Adrenal gland (tissue), 12 donors: ENCODE data around the gene KIF5C. TPM values are rescaled to one million over a fixed set of nuclear protein-coding genes. Genes with fewer than 3 reads are reported as not detected.
A peak's percentile ranks its signal among the peaks of the same experiment; 100 is the strongest.

Source experiments
- DNase-seq, 7 donors: peaks; one replicate each; pipeline ENCODE4 v3.0.0-alpha.2; 2019 to 2020
- H3K27ac ChIP-seq, 5 donors: fragments of 200-600 bp; sonication (generic) in 4 of 5; 1 replicate in 3 of 5; 2 replicates in 2 of 5; pipeline versions ENCODE4 v1.5.1 to v1.8.0; 2016 to 2020; ENCODE audit warnings: mild to moderate bottlenecking in 1 of 5
- H3K27me3 ChIP-seq: fragments of 200-600 bp; 2 replicates; pipeline ENCODE4 v1.8.0; 2021
- H3K36me3 ChIP-seq, 2 donors: fragments of 200-600 bp; replicated peaks in 1 of 2; 1 replicate in 1 of 2; 2 replicates in 1 of 2; pipeline versions ENCODE4 v1.5.1 to v1.8.0; 2018 to 2022
- H3K4me1 ChIP-seq, 2 donors: fragments of 200-600 bp; replicated peaks in 1 of 2; 1 replicate in 1 of 2; 2 replicates in 1 of 2; pipeline versions ENCODE4 v1.5.1 to v1.8.0; 2018 to 2021
- H3K4me3 ChIP-seq, 4 donors: fragments of 200-600 bp; sonication (generic) in 3 of 4; one replicate each; pipeline ENCODE4 v1.5.1; 2016 to 2018
- H3K9me3 ChIP-seq, 3 donors: fragments of 200-600 bp; sonication (generic) in 1 of 3; replicated peaks in 1 of 3; 1 replicate in 2 of 3; 2 replicates in 1 of 3; pipeline versions ENCODE4 v1.5.1 to v1.8.0; 2016 to 2021
- POLR2A ChIP-seq, 2 donors: fragments of 450-650 bp; IDR thresholded peaks; one replicate each; pipeline ENCODE4 v1.6.1; 2017; ENCODE audit warnings: antibody characterized with exemption in 2 of 2, mild to moderate bottlenecking in 2 of 2, moderate library complexity in 1 of 2
- WGBS, 4 donors: extraction: QIAGEN DNeasy Blood & Tissue Kit in 2 of 4; methylation state at CpG; one replicate each; pipeline versions ENCODE4 v1.1.5 to v1.1.7; 2013 to 2017; 5-methylcytosine and 5-hydroxymethylcytosine counted together
- intact Hi-C, 2 donors: fragments of 100-400 bp; cut with DNase I; formaldehyde crosslinking; loops; one replicate each; pipeline versions ENCODE4 v1.14.1 to v1.15.0; 2022 to 2023
- polyA plus RNA-seq, 3 donors: library from polyadenylated mRNA; stranded (reverse); fragments of 200-250 nt in 2 of 3; fragments of 350-450 nt in 1 of 3; fragmentation: Illumina TruSeq in 1 of 3; extraction: RNeasy Lipid Tissue Mini Kit (QIAGEN cat#74804) in 1 of 3; gene quantifications; one replicate each; pipeline ENCODE4 v1.2.3, GENCODE V29; 2013 to 2014
- total RNA-seq, 9 donors: library from RNA; depleted of rRNA in 4 of 9; stranded (reverse); fragments of >200 nt in 4 of 9; fragments of 120-200 nt in 1 of 9; fragmentation: NEBNext Ultra II Directional in 1 of 9; extraction: Animal tissue kit (Norgen Biotek cat#: 25700) in 1 of 9; gene quantifications; one replicate each; pipeline versions ENCODE4 v1.1.0 to v1.2.4, GENCODE V29; 2013 to 2023
- TF ChIP-seq, protein P1 (sequence below), 6 experiments: fragments of 450-650 bp in 4 of 6; fragments of 200-600 bp in 2 of 6; sonication (generic) in 1 of 6; IDR thresholded peaks; 1 replicate in 5 of 6; 2 replicates in 1 of 6; pipeline versions ENCODE4 v1.5.1 to v1.8.0; 2016 to 2021; ENCODE audit warnings: antibody characterized with exemption in 6 of 6, mild to moderate bottlenecking in 2 of 6, moderate library complexity in 1 of 6
- donor health status: healthy with polysubstance abuse.
- donor health status: Bipolar disorder and iron deficiency.
- donor health status: DM: yes; HTN: yes; CAD: no.
- donor health status: DM: no; HTN: no; CAD: no.
- donor health status: DM: no; HTN: no; CAD: no.
- donor health status: DM: yes; HTN: yes; CAD: no.

The KIF5C gene
- total and polyA plus RNA-seq, 12 donors: 9.1 to 62.1 (median 19.3) TPM

DNA sequence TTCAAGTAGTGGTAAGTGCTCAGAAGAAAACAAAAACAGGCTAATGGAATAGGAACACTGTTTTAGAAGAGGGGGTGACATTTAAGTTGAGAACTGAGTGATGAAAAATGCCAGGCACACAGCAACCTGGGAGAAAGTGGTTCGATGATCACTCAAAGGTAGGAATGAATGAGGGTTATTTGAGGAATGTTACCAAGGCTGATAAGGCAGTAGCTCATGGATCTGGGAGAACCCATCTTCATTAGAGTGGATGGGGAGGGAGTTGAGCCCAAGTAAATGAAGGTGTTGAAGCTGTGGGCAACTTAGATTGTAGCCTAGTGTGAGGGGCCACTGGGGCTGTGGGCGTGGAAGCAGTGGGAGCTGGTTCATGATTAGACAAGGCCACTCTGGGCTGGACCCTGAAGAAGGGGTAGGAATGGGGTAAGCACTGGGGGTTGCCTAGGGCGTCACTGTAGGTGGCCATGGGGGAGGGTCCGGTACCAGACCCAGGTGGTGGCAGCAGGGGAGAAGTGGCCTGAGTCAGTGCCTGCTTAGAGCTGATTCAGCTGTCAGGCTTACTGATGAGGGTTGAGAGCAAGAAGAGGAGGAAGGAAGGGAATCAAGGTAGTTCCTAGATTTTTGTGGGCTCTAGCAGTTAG is 141.0 kb downstream of the KIF5C start:
- intact Hi-C loops: loop anchor here (5.0 to 10.0 kb wide), 3 partner anchors 299 to 546 kb away; no protein-coding TSS in a partner anchor
- H3K27me3 ChIP-seq: no peaks in the 10 kb centered on the region
- H3K27ac ChIP-seq: no peak overlapping the region
- WGBS, 4 donors: 93 to 96% (median 95%) methylated on average over 3 to 4 of the region's 4 CpGs
- H3K36me3 ChIP-seq: no peaks in the 10 kb centered on the region
- peaks cover 0 to 6% of the 10 kb centered on the region in 2 donors for H3K4me1 ChIP-seq
- no peak for DNase-seq
- no peaks in the 10 kb centered on the region for H3K9me3 ChIP-seq
- no peak overlapping the region for H3K4me3 ChIP-seq
- TF ChIP-seq, protein P1, sequence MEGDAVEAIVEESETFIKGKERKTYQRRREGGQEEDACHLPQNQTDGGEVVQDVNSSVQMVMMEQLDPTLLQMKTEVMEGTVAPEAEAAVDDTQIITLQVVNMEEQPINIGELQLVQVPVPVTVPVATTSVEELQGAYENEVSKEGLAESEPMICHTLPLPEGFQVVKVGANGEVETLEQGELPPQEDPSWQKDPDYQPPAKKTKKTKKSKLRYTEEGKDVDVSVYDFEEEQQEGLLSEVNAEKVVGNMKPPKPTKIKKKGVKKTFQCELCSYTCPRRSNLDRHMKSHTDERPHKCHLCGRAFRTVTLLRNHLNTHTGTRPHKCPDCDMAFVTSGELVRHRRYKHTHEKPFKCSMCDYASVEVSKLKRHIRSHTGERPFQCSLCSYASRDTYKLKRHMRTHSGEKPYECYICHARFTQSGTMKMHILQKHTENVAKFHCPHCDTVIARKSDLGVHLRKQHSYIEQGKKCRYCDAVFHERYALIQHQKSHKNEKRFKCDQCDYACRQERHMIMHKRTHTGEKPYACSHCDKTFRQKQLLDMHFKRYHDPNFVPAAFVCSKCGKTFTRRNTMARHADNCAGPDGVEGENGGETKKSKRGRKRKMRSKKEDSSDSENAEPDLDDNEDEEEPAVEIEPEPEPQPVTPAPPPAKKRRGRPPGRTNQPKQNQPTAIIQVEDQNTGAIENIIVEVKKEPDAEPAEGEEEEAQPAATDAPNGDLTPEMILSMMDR (IDR thresholded peaks at IDR 0.05): no peak
- no peak for TF ChIP-seq POLR2A (IDR thresholded peaks at IDR 0.05)

DNA sequence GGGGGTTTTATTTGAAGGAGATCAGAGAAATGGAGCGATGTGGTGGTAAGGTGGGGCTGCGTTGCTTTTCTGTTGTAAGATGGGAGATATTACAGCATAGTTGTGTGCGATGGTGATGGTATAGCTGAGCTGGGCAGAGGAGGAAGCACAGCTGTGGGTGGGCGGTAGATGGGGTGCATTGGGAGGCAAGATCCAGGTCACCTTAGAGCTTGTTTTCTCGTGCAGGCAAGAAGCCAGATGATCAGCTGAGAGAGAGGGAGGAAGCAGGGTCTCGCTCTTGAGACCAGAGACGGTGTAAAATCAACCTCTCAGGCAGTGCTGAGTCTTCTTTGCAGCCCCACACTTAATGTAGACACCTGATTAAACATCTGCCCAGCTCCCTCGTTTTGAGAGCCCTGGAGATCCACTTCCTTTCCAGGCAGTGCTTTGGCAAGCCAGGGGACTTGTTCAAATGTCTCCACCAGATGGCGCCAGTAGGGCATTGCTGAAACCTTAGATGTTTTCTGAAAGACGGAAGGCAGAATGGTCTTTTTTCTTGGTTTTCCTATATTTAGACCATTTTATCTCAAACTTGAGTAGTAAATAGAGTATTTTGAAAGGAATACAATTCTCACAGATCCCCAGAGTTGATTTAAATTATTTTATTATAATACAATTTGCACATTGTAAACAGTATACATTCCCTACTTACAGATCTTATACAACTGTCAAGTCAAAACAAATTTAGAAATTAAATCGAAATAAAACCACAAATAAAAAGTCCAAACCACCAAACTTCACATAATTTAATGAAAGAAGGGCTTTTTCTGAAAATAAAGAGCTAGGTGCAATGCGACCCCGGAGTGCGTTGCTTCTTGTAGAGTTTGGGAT is 142.3 kb downstream of the KIF5C start:
- H3K27ac ChIP-seq: no peak overlapping the region
- peaks cover 0 to 6% of the 10 kb centered on the region in 2 donors for H3K4me1 ChIP-seq
- H3K36me3 ChIP-seq: no peaks in the 10 kb centered on the region
- WGBS, 4 donors: 51 to 52% (median 51%) methylated on average over 14 of the region's 14 CpGs
- no peaks in the 10 kb centered on the region for H3K27me3 ChIP-seq
- no peaks in the 10 kb centered on the region for H3K9me3 ChIP-seq
- intact Hi-C loops: loop anchor here (5.0 to 10.0 kb wide), 3 partner anchors 297 to 545 kb away; no protein-coding TSS in a partner anchor
- DNase-seq: peak; percentile 73 to 93 (median 81)
- TF ChIP-seq, protein P1 (IDR thresholded peaks at IDR 0.05): peak; percentile 67 to 93 (median 80)
- TF ChIP-seq POLR2A (IDR thresholded peaks at IDR 0.05): no peak
- H3K4me3 ChIP-seq: no peak overlapping the region

DNA sequence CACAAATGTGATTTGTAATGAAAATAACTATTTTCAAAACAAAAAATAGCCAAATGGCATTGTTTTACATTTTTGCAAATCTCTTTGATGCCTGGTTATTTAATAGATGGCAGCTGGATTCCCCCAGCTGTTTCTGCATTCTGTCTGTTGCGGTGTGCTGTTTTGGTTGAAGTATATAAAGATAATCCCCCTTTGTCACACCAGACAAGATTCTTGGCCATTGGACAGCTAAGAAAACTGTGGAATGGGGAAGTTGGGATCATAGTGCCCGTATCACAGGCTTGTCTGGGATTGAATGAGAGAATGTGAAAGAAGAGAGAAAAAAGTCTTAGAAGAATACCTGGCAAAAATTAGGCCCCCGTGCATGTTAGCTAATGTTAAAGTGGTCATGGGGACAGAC is 144.0 kb downstream of the KIF5C start:
- TF ChIP-seq, protein P1 (IDR thresholded peaks at IDR 0.05): no peak
- no peak for TF ChIP-seq POLR2A (IDR thresholded peaks at IDR 0.05)
- Histone ChIP-seq H3K4me1 (peaks cover 0 to 6% of the 10 kb centered on the region in 2 donors), H3K36me3 (no peaks in the 10 kb centered on the region), H3K27ac (no peak overlapping the region), H3K4me3 (no peak overlapping the region), H3K9me3 (no peaks in the 10 kb centered on the region), H3K27me3 (no peaks in the 10 kb centered on the region)
- intact Hi-C loops: loop anchor here (5.0 to 10.0 kb wide), 3 partner anchors 296 to 543 kb away; no protein-coding TSS in a partner anchor
- WGBS, 4 donors: 81 to 93% (median 88%) methylated on average over 3 of the region's 3 CpGs
- no peak for DNase-seq

DNA sequence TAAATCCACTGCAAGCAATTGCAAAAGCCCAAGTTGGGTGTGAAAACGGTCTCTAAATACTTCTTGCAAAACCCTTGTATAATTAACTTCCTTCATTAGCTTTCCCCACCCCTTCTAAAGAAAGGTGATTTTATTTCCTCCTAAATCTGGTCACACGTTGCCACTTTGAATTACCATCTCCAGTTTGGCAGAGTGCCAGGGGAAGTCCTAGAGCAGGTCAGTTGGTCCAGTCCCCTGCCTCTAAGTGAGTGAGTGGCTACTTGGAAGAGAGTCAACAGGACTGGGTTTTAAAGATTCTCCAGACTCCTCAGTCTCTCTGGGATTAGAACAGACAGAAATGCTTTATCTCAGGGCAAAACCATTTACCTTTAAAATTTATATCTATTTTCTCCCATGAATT is 144.7 kb downstream of the KIF5C start:
- intact Hi-C loops: loop anchor here (5.0 to 10.0 kb wide), 3 partner anchors 295 to 543 kb away; no protein-coding TSS in a partner anchor
- Histone ChIP-seq H3K4me1 (peaks cover 0 to 6% of the 10 kb centered on the region in 2 donors), H3K27me3 (no peaks in the 10 kb centered on the region), H3K9me3 (no peaks in the 10 kb centered on the region), H3K4me3 (no peak overlapping the region), H3K27ac (no peak overlapping the region), H3K36me3 (no peaks in the 10 kb centered on the region)
- 57 to 61% (median 59%) methylated on average over 2 of the region's 2 CpGs for WGBS, 4 donors
- TF ChIP-seq, protein P1 (IDR thresholded peaks at IDR 0.05): no peak
- no peak for TF ChIP-seq POLR2A (IDR thresholded peaks at IDR 0.05)
- DNase-seq: no peak
